NB4 (cell line): ENCODE results near the gene PKLR.
"Not testable (repeated sequence)": the region's sequence is repeated elsewhere in the genome, so short reads cannot be mapped to it uniquely, and the experiment has no call there.

Experiments
- DNase-seq: peaks from one replicate; pipeline ENCODE4 v3.0.0; 2010; ENCODE audit warnings: low read depth
- H3K4me3 ChIP-seq: one replicate; pipeline ENCODE4 v1.5.1; 2011; ENCODE audit warnings: mild to moderate bottlenecking, low read depth, low read length, moderate library complexity
- MYC ChIP-seq: IDR thresholded peaks from 2 replicates; pipeline ENCODE4 v1.6.1; 2011; ENCODE audit warnings: low read depth, low read length
- POLR2A ChIP-seq: IDR thresholded peaks from 2 replicates; pipeline ENCODE4 v1.6.1; 2011; ENCODE audit warnings: mild to moderate bottlenecking; ENCODE audit not compliant: insufficient read length; ENCODE audit errors: extremely low read depth
- TF ChIP-seq, protein P1 (sequence below): IDR thresholded peaks from one replicate; pipeline ENCODE4 v1.5.1; 2012; ENCODE audit warnings: low read depth, low read length
- TF ChIP-seq, protein P2 (sequence below): IDR thresholded peaks from 2 replicates; pipeline ENCODE4 v1.6.1; 2011; ENCODE audit warnings: low read depth, low read length

Gene PKLR

DNA sequence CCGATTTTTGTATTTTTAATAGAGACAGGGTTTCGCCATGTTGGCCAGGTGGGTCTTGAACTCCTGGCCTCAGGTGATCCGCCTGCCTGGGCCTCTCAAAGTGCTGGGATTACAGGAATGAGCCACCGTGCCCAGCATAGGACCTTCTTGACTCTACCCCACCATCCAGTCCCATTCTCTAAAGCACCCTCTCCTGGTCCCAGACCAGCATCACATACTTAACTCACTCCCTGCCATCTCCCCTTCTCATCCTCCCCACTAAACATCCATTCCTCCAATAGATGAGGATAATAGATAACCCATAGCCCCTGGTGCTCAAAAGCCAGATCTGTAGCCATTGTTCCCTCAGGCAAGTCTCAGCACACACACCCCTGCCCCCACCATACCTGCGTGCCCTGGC lies 48.0 kb downstream of the PKLR start:
- no peak overlapping the region for H3K4me3 ChIP-seq
- TF ChIP-seq MYC (no peak), POLR2A (no peak)
- TF ChIP-seq, protein P1, sequence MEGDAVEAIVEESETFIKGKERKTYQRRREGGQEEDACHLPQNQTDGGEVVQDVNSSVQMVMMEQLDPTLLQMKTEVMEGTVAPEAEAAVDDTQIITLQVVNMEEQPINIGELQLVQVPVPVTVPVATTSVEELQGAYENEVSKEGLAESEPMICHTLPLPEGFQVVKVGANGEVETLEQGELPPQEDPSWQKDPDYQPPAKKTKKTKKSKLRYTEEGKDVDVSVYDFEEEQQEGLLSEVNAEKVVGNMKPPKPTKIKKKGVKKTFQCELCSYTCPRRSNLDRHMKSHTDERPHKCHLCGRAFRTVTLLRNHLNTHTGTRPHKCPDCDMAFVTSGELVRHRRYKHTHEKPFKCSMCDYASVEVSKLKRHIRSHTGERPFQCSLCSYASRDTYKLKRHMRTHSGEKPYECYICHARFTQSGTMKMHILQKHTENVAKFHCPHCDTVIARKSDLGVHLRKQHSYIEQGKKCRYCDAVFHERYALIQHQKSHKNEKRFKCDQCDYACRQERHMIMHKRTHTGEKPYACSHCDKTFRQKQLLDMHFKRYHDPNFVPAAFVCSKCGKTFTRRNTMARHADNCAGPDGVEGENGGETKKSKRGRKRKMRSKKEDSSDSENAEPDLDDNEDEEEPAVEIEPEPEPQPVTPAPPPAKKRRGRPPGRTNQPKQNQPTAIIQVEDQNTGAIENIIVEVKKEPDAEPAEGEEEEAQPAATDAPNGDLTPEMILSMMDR: no peak
- TF ChIP-seq, protein P2, sequence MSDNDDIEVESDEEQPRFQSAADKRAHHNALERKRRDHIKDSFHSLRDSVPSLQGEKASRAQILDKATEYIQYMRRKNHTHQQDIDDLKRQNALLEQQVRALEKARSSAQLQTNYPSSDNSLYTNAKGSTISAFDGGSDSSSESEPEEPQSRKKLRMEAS: no peak
- DNase-seq: no peak

DNA sequence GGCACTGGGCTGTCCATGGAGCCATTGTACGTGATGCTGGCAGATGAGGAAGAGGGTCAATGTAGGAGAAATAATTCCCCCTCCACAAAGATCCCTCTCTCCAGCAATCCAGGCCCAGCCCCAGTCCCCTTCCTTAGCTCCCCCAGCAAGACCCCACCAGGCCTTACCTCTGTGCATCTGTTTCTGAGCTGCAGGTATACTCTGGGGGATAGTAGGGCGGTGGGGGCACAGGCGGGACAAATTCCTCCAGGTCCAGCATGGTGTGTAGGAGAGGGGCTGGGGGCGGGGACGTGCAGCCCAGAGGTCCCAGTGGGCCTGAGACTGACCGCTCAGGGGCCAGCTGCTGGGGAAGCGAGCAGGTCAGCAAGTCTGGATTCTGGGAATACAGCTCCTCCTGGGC lies 49.7 kb downstream of the PKLR start:
- no peak for DNase-seq
- TF ChIP-seq, protein P2: no peak
- TF ChIP-seq MYC (no peak), POLR2A (no peak)
- TF ChIP-seq, protein P1: no peak
- H3K4me3 ChIP-seq: no peak overlapping the region

DNA sequence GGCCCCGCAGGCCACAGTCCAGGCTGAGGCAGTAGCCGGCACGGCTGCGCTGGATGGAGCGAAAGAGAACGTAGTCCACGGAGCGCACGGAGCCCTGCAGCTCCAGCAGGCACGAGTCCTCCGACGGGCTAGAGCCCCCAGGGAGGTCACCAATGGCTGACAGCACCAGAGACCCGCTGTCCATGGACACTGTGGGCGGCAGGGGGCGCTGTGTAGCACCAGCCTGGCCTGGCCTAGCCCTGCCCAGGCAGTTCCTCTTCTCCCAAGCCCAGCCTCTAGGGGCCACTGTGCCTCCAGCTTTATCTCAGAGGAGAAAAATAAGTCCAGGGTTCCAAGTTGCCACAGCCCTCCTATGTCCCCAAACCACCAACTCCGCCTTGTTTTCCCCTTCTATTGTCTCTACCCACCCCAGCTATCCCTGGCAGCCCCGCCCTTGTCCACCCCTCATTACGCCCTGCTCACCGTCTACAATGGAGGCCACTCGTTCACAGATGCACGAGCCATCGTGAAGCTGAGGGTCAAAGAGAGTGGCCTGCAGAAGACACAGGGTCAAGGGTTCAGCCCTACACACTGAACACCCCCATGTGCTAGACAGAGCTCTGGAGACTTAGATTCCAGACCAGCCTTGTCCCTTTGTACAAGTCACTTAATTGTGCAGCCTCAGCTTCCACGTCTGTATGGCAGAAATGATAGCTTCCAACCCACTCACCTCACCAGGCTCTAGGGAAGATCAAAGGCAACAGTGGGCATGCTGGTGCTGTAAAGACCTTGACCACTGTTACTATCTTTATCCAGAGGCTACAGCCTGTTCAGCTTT lies 50.4 kb downstream of the PKLR start:
- peak overlapping the region; percentile 28 for H3K4me3 ChIP-seq
- TF ChIP-seq, protein P1: peak; percentile 99
- TF ChIP-seq MYC (peak; percentile 79), POLR2A (no peak)
- TF ChIP-seq, protein P2: peak; percentile 57
- peak; percentile 95 for DNase-seq

DNA sequence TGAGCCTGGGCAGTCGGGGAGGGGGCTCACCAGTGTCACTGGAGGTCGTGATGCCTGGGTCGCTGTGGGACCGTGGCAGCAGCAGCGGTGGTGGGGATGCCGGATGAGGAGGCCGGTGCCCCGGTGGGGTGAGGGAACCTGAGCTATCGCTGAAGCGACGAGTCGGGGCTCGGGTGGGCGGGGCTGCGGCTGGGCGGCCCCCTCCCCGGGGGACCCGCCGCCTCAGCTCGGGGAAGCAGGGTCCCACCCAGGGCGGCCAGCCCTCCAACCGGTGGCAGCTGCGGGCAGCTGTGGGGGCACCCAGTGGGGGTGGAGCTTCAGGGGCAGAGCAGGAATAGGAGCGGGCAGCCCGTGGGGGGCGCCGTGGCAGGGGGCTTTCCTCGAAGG lies 51.0 kb downstream of the PKLR start:
- DNase-seq: no peak
- peak overlapping the region; percentile 28 for H3K4me3 ChIP-seq
- TF ChIP-seq, protein P2: no peak
- TF ChIP-seq MYC (no peak), POLR2A (no peak)
- TF ChIP-seq, protein P1: no peak

DNA sequence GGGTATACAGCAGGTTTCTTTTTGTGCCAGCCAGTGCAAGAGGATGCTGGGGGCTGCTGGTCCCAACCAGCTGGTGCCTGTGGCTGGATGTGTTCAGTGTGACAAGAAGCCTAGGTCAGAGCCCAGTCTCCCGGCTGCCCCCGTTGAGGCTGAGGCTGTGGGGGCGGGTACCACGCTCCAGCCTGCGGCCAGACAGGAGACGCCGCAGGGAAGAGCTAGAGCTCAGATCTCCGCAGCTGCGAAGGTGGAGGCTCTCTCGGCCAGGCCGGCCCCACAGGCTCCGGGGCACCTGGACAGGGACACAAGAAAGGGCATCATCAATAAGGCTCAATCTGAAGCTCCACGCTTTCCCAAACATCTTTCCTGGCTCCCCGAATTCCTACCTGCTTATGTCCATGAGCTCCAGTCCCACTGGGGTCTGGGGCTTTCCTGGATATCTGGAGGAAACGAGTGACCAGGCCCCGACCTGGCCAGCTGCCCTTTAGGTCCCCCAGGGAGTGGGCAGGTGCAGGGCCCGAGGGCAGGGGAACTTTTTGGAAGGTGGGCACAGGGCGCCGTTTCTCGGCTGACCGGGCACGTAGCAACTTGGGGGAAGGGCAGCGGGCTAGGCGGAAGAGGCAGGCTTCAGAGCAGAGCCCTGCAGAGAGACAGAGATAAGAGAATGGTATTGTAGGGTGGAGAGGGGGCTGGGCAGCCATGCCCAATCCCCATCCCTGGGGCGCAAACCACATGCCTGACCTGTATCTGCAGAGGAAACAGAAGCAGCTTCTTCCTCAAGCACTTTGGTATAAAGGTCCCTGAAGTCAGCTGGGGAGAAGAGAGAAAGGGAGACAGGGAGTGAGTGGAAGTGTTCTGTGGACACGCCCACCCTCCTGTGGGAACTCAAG lies 53.3 kb downstream of the PKLR start:
- TF ChIP-seq, protein P1: no peak
- TF ChIP-seq POLR2A: no peak
- no peak for TF ChIP-seq MYC
- TF ChIP-seq, protein P2: no peak
- no peak overlapping the region for H3K4me3 ChIP-seq
- DNase-seq: no peak

DNA sequence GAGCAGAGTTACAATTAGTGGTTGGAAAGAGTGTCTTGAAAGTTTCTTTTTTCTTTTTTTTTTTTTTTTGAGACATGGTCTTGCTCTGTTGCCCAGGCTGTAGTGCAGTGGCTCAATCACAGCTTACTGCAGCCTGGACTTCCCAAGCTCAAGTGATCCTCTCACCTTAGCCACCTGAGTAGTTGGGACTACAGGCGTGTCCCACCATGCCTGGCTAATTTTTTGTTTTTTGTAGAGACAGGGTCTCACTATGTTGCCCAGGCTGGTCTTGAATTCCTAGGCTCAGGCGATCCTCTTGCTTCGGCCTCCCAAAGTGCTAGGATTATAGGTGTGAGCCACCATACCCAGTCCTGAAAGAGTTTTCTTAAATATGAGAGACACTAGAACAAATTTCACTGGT lies 54.4 kb downstream of the PKLR start:
- not testable (repeated sequence) for H3K4me3 ChIP-seq, DNase-seq
